HEK293 (cell line): ENCODE measurements around the gene KCNAB1.

Experiments used
- ATF2 ChIP-seq: fragments of 450-650 bp; formaldehyde crosslinking; IDR thresholded peaks from 2 replicates; pipeline ENCODE4 v1.5.1; 2016; ENCODE audit warnings: missing biosample characterization, missing genetic modification characterization, low read depth
- BCL6B ChIP-seq: fragments of 450-650 bp; formaldehyde crosslinking; IDR thresholded peaks from 2 replicates; pipeline ENCODE4 v1.5.1; 2017; ENCODE audit warnings: missing biosample characterization, missing genetic modification characterization
- CTCF ChIP-seq: fragments of 450-650 bp; formaldehyde crosslinking; IDR thresholded peaks from 2 replicates; pipeline ENCODE4 v1.5.1; 2016; ENCODE audit warnings: missing biosample characterization, missing genetic modification characterization
- FEZF1 ChIP-seq: fragments of 450-650 bp; formaldehyde crosslinking; IDR thresholded peaks from 2 replicates; pipeline ENCODE4 v1.5.1; 2016; ENCODE audit warnings: missing biosample characterization, missing genetic modification characterization
- INSM2 ChIP-seq: fragments of 450-650 bp; formaldehyde crosslinking; IDR thresholded peaks from 2 replicates; pipeline ENCODE4 v1.5.1; 2016; ENCODE audit warnings: missing biosample characterization, missing genetic modification characterization
- MZF1 ChIP-seq: fragments of 450-650 bp; formaldehyde crosslinking; IDR thresholded peaks from 2 replicates; pipeline ENCODE4 v1.5.1; 2017; ENCODE audit warnings: missing biosample characterization, missing genetic modification characterization, borderline replicate concordance
- ZBTB17 ChIP-seq: fragments of 450-650 bp; formaldehyde crosslinking; IDR thresholded peaks from 2 replicates; pipeline ENCODE4 v1.5.1; 2016; ENCODE audit warnings: missing biosample characterization, missing genetic modification characterization
- ZBTB6 ChIP-seq: fragments of 450-650 bp; formaldehyde crosslinking; IDR thresholded peaks from 2 replicates; pipeline ENCODE4 v1.5.1; 2017; ENCODE audit warnings: missing biosample characterization, missing genetic modification characterization
- ZNF112 ChIP-seq: fragments of 450-650 bp; formaldehyde crosslinking; IDR thresholded peaks from 2 replicates; pipeline ENCODE4 v1.5.0; 2017; ENCODE audit warnings: missing biosample characterization, missing genetic modification characterization
- ZNF132 ChIP-seq: fragments of 450-650 bp; formaldehyde crosslinking; IDR thresholded peaks from 2 replicates; pipeline ENCODE4 v1.5.1; 2017; ENCODE audit warnings: missing biosample characterization, missing genetic modification characterization, borderline replicate concordance
- ZNF175 ChIP-seq: fragments of 450-650 bp; formaldehyde crosslinking; IDR thresholded peaks from 2 replicates; pipeline ENCODE4 v1.5.1; 2016; ENCODE audit warnings: missing biosample characterization, missing genetic modification characterization
- ZNF214 ChIP-seq: fragments of 450-650 bp; formaldehyde crosslinking; IDR thresholded peaks from 2 replicates; pipeline ENCODE4 v1.5.1; 2017; ENCODE audit warnings: missing biosample characterization, mild to moderate bottlenecking, missing genetic modification characterization, borderline replicate concordance
- ZNF350 ChIP-seq: fragments of 450-650 bp; formaldehyde crosslinking; IDR thresholded peaks from 2 replicates; pipeline ENCODE4 v1.5.0; 2017; ENCODE audit warnings: missing biosample characterization, mild to moderate bottlenecking, missing genetic modification characterization
- ZNF398 ChIP-seq: fragments of 450-650 bp; formaldehyde crosslinking; IDR thresholded peaks from 2 replicates; pipeline ENCODE4 v1.5.1; 2017; ENCODE audit warnings: missing biosample characterization, missing genetic modification characterization
- ZNF513 ChIP-seq: fragments of 450-650 bp; IDR thresholded peaks from 2 replicates; pipeline ENCODE4 v1.5.1; 2018; ENCODE audit warnings: missing biosample characterization, missing genetic modification characterization
- ZNF518A ChIP-seq: fragments of 450-650 bp; formaldehyde crosslinking; conservative IDR thresholded peaks from 2 replicates; pipeline ENCODE4 v1.5.1; 2016; ENCODE audit warnings: low read depth, missing biosample characterization, missing genetic modification characterization
- ZNF544 ChIP-seq: fragments of 450-650 bp; formaldehyde crosslinking; IDR thresholded peaks from 2 replicates; pipeline ENCODE4 v1.5.0; 2017; ENCODE audit warnings: missing biosample characterization, missing genetic modification characterization
- ZNF561 ChIP-seq: fragments of 450-650 bp; IDR thresholded peaks from 2 replicates; pipeline ENCODE4 v1.5.1; 2018; ENCODE audit warnings: missing biosample characterization, missing genetic modification characterization, borderline replicate concordance
- ZNF585B ChIP-seq: fragments of 450-650 bp; formaldehyde crosslinking; IDR thresholded peaks from 2 replicates; pipeline ENCODE4 v1.5.1; 2016; ENCODE audit warnings: missing biosample characterization, missing genetic modification characterization
- ZNF776 ChIP-seq: fragments of 450-650 bp; formaldehyde crosslinking; IDR thresholded peaks from 2 replicates; pipeline ENCODE4 v1.5.0; 2017; ENCODE audit warnings: missing biosample characterization, missing genetic modification characterization, borderline replicate concordance

KCNAB1 gene

GRCh38 chr3:156171281-156172267 lies 51.2 kb downstream of the KCNAB1 start (continued):
- TF ChIP-seq ZNF513 (tag by site-specific recombination) = 0 out of 2 replicates have a peak, but pooled peaks have one; percentile 27
- TF ChIP-seq ZBTB6 = no peak
- TF ChIP-seq ZNF585B (tag by site-specific recombination) = no peak
- peak; percentile 62; the same call in 1 of the 2 replicates for TF ChIP-seq ZNF132 (tag by site-specific recombination)
- peak; percentile 67; the same call in 1 of the 2 replicates for TF ChIP-seq ZNF561 (tag by site-specific recombination)
- TF ChIP-seq BCL6B = peak; percentile 85
- TF ChIP-seq ZNF398 (tag by site-specific recombination) = 0 out of 2 replicates have a peak, but pooled peaks have one; percentile 13
- peak; percentile 40; the same call in 1 of the 2 replicates for TF ChIP-seq MZF1
- TF ChIP-seq ZNF350 (tag by site-specific recombination) = peak; percentile 93
- no peak for TF ChIP-seq ZBTB17 (tag by site-specific recombination)
- TF ChIP-seq ZNF518A (tag by site-specific recombination) = no peak
- TF ChIP-seq FEZF1 = 0 out of 2 replicates have a peak, but pooled peaks have one; percentile 20
- TF ChIP-seq ZNF175 = no peak
- no peak for TF ChIP-seq ATF2
- peak; percentile 75; the same call in 1 of the 2 replicates for TF ChIP-seq ZNF776 (tag by site-specific recombination)
- peak; percentile 63; the same call in 1 of the 2 replicates for TF ChIP-seq ZNF214
- TF ChIP-seq ZNF112 = peak; percentile 64; the same call in 1 of the 2 replicates
- TF ChIP-seq ZNF544 (tag by site-specific recombination) = peak; percentile 86; the same call in 1 of the 2 replicates
- TF ChIP-seq INSM2 (tag by site-specific recombination) = no peak
- 0 out of 2 replicates have a peak, but pooled peaks have one; percentile 9 for TF ChIP-seq CTCF (tag by site-specific recombination)
